ENCODE results near the gene CELF1.

CELF1 gene

GRCh38 chr11:47512701-47513100, 40.2 kb downstream of the CELF1 start:
- TF ChIP-seq CTCF (IDR thresholded peaks at IDR 0.05; ENCODE audit: control insufficient read depth, insufficient read depth, low read depth, low read length, missing control alignments): no peak
- no peak overlapping the region for H3K4me3 ChIP-seq (ENCODE audit: control insufficient read depth, low read depth, low read length)
- DNase-seq (ENCODE audit: low read depth): no peak

DNA sequence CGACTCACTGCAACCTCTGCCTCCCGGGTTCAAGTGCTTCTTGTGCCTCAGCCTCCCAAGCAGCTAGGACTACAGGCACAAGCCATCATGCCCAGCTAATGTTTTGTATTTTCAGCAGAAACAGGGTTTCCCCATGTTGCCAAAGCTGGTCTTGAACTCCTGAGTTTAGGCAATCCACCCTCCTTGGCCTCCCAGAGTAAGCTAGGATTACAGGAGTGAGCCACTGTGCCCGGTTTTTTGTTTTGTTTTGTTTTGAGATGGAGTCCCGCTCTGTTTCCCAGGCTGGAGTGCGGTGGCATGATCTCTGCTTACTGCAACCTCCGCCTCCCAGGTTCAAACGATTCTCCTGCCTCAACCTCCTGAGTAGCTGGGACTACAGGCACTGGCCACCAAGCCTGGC, 41.0 kb downstream of the CELF1 start:
- no peak overlapping the region for H3K4me3 ChIP-seq (ENCODE audit: control insufficient read depth, low read depth, low read length)
- TF ChIP-seq CTCF (IDR thresholded peaks at IDR 0.05; ENCODE audit: control insufficient read depth, insufficient read depth, low read depth, low read length, missing control alignments): no peak
- DNase-seq (ENCODE audit: low read depth): no peak

DNA sequence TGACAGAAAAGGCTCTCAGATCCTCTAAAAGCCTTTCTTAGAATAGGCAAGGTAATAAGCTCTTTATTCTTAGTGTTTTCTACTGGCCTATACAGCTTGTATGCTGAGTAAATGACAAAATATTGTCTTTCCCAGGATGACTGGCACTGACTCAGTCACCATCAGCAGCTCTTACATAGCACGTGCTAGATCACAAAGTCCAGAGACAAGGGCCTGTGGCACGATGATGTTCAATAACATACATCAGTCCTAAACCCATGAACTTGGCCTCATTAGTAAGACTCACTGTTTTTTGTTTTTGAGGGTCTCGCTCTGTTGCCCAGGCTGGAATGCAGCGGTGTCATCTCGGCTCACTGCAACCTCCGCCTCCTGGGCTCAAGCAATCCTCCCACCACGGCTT, 42.7 kb downstream of the CELF1 start:
- DNase-seq (ENCODE audit: low read depth): no peak
- TF ChIP-seq CTCF (IDR thresholded peaks at IDR 0.05; ENCODE audit: control insufficient read depth, insufficient read depth, low read depth, low read length, missing control alignments): no peak
- no peak overlapping the region for H3K4me3 ChIP-seq (ENCODE audit: control insufficient read depth, low read depth, low read length)

DNA sequence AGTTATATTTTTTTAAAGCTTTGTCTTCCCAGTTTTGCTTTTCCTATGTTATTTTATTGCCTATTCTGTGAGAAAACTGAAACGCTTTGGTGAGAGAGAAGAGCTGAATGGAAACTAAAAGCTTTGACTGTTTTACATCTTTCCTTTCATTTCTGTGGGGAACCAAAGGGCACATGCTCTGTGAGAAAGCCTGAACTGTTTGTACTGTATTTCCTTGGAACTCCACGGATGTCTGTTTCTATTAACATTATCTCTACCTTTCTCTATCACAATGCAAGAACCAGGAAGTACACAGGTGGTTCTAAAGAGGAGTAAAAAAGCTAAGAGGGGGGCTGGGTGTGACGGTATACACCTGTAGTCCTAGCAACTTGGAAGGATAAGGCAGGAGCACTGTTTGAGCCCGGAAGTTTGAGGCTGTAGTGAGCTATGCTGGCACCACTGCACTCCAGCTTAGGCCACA, 43.8 kb downstream of the CELF1 start:
- no peak for DNase-seq (ENCODE audit: low read depth)
- no peak for TF ChIP-seq CTCF (IDR thresholded peaks at IDR 0.05; ENCODE audit: control insufficient read depth, insufficient read depth, low read depth, low read length, missing control alignments)

DNA sequence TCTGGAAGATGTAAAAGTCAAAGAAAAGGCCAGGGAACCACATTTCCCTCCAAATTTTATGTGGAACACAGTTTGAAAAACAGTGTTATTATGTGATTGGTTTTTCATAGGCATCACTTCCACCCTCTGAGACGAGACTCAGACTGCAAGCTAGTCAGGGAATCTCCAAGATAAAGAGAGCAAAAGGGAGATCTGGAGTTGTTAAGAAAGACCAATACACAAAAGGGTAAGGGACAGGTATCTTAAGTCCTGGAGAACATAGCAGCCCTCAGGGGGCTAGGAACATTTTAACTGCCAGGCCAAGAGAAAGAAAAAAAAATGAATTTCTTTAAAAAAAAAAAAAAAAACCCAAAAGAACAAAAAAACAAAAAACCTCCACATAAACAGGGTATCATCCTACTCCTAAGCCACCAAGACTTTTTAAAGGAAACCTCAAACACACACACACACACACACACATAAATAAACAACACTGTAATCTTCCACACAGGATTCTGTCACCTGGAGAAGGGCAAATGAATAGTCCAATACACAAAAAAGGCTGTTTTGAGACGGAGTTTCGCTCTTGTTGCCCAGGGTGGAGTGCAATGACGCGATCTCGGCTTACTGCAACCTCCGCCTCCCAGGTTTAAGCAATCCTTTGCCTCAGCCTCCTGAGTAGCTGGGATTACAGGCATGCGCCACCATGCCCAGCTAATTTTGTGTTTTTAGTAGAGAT, 44.5 kb downstream of the CELF1 start:
- no peak overlapping the region for H3K4me3 ChIP-seq (ENCODE audit: control insufficient read depth, low read depth, low read length)
- DNase-seq (ENCODE audit: low read depth): no peak
- TF ChIP-seq CTCF (IDR thresholded peaks at IDR 0.05; ENCODE audit: control insufficient read depth, insufficient read depth, low read depth, low read length, missing control alignments): no peak

More for the DNA sequence above, 43.8 kb downstream of the CELF1 start:
- no peak overlapping the region for H3K4me3 ChIP-seq (ENCODE audit: control insufficient read depth, low read depth, low read length)

GRCh38 chr11:47507563-47508239, 45.2 kb downstream of the CELF1 start:
- H3K4me3 ChIP-seq (ENCODE audit: control insufficient read depth, low read depth, low read length): no peak overlapping the region
- no peak for TF ChIP-seq CTCF (IDR thresholded peaks at IDR 0.05; ENCODE audit: control insufficient read depth, insufficient read depth, low read depth, low read length, missing control alignments)
- no peak for DNase-seq (ENCODE audit: low read depth)

Measured in AG09309 (cell line).